ENCODE measurements around the gene PAQR4.
A peak's percentile ranks its signal among the peaks of the same experiment; 100 is the strongest.

DNA sequence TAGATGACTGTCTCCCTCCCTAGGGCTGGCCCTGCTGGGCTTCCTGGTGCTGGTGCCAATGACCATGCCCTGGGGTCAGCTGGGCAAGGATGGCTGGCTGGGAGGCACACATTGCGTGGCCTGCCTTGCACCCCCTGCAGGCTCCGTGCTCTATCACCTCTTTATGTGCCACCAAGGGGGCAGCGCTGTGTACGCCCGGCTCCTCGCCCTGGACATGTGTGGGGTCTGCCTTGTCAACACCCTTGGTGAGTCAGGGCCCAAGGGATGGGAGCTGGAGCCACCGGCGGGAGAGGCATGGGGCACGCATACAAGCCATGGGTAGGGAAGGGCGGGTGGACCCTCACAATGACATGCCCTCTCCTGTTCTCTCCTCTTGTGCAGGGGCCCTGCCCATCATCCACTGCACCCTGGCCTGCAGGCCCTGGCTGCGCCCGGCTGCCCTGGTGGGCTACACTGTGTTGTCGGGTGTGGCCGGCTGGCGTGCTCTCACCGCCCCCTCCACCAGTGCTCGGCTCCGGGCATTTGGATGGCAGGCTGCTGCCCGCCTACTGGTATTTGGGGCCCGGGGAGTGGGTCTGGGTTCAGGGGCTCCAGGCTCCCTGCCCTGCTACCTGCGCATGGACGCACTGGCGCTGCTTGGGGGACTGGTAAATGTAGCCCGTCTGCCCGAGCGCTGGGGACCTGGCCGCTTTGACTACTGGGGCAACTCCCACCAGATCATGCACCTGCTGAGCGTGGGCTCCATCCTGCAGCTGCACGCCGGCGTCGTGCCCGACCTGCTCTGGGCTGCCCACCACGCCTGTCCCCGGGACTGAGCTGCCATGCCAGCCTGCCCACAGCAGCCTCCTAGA, 2.2 kb downstream of the PAQR4 start:
- TF ChIP-seq POLR2AphosphoS5 (IDR thresholded peaks at IDR 0.05; ENCODE audit: borderline replicate concordance, low read depth, low read length) (peak; percentile 33; the same call in 1 of the 2 replicates), FOXP2 (optimal IDR thresholded peaks at IDR 0.05; ENCODE audit: control extremely low read depth, extremely low read length, insufficient read depth) (no peak), EZH2 (IDR thresholded peaks at IDR 0.05) (no peak)
